DMS 273 (cell line): ENCODE measurements around the gene ADIPOR2.
"Not testable (repeated sequence)": the region's sequence is repeated elsewhere in the genome, so short reads cannot be mapped to it uniquely, and the experiment has no call there.

Experiments
- DNase-seq: peaks from one replicate; lab custom pipeline; 2025; ENCODE audit not compliant: unreplicated experiment; lab: John Stamatoyannopoulos, UW

Gene ADIPOR2

GRCh38 chr12:1811281-1811947 lies 120.5 kb downstream of the ADIPOR2 start:
- DNase-seq = no peak

- DNase-seq = no peak
These were observed 121.0 kb downstream of the ADIPOR2 start for GRCh38 chr12:1811948-1812291.

GRCh38 chr12:1812650-1813302 lies 121.9 kb downstream of the ADIPOR2 start:
- no peak for DNase-seq

GRCh38 chr12:1814266-1814665 lies 123.4 kb downstream of the ADIPOR2 start:
- DNase-seq = no peak

GRCh38 chr12:1815108-1815507 lies 124.2 kb downstream of the ADIPOR2 start:
- DNase-seq = no peak

- no peak for DNase-seq
These were observed 125.2 kb downstream of the ADIPOR2 start for GRCh38 chr12:1815814-1816729.

- no peak for DNase-seq
These were observed 126.0 kb downstream of the ADIPOR2 start for GRCh38 chr12:1816730-1817348.

- not testable (repeated sequence) for DNase-seq
These were observed 127.1 kb downstream of the ADIPOR2 start for GRCh38 chr12:1817928-1818327.

- DNase-seq = no peak
These were observed 128.2 kb downstream of the ADIPOR2 start for GRCh38 chr12:1819050-1819449.

- no peak for DNase-seq
These were observed 128.7 kb downstream of the ADIPOR2 start for GRCh38 chr12:1819571-1819970.

GRCh38 chr12:1820191-1820895 lies 129.5 kb downstream of the ADIPOR2 start, which contains the start of gene LRTM2:
Gene LRTM2, plus strand, starts transcription at chr12:1820565. Its CDS starts 7,584 bp downstream, at chr12:1828149.
- peak; percentile 49 for DNase-seq

GRCh38 chr12:1820896-1821291 lies 130.0 kb downstream of the ADIPOR2 start:
- DNase-seq = no peak

- DNase-seq = peak; percentile 78
These were observed 130.9 kb downstream of the ADIPOR2 start for GRCh38 chr12:1821805-1822204.

- DNase-seq = no peak
These were observed 131.8 kb downstream of the ADIPOR2 start for GRCh38 chr12:1822699-1823098.

GRCh38 chr12:1823237-1823636 lies 132.4 kb downstream of the ADIPOR2 start:
- DNase-seq = no peak

- DNase-seq = no peak
These were observed 134.7 kb downstream of the ADIPOR2 start for GRCh38 chr12:1825382-1826102.

GRCh38 chr12:1826401-1826800 lies 135.5 kb downstream of the ADIPOR2 start:
- DNase-seq = no peak

- DNase-seq = peak; percentile 62
These were observed 136.2 kb downstream of the ADIPOR2 start for GRCh38 chr12:1826867-1827705.
